H1 (cell line): ENCODE results near the gene ASIC5. TPM values are rescaled to one million over a fixed set of nuclear protein-coding genes. Genes with fewer than 3 reads are reported as not detected.

Experiments
- CTCF ChIA-PET: fragments of 300-600 bp; sonication (Branson Sonifier 250); formaldehyde crosslinking; loops from one replicate; lab custom pipeline; 2021; ENCODE audit not compliant: partially characterized antibody; lab: Charles Lee
- POLR2A ChIA-PET: fragments of 300-600 bp; sonication (Branson Sonifier 250); formaldehyde crosslinking; loops from one replicate; lab custom pipeline; 2021; ENCODE audit warnings: inconsistent platforms; ENCODE audit not compliant: partially characterized antibody; lab: Charles Lee
- DNase-seq, 2 experiments: peaks; one replicate each; pipeline versions ENCODE4 v3.0.0 to v3.0.0-alpha.2; 2010 to 2022; ENCODE audit warnings: low spot score in 2 of 2, low read depth in 1 of 2, mixed read lengths in 1 of 2
- FAIRE-seq: peaks from 2 replicates; lab custom pipeline; 2011; peaks lifted over from hg19 to GRCh38; lab: Jason Lieb, UNC
- H2AFZ ChIP-seq: 2 replicates; pipeline ENCODE4 v1.8.1; 2012; ENCODE audit warnings: low read length, inconsistent platforms
- H2AK5ac ChIP-seq: 2 replicates; pipeline ENCODE4 v1.6.1; 2013; ENCODE audit warnings: low read depth, low read length
- H2BK120ac ChIP-seq: replicated peaks from 2 replicates; pipeline ENCODE3; 2013; ENCODE audit warnings: low read depth, low read length, inconsistent platforms
- H2BK12ac ChIP-seq: 2 replicates; pipeline ENCODE4 v1.6.1; 2013; ENCODE audit warnings: low read depth, low read length
- H2BK15ac ChIP-seq: 2 replicates; pipeline ENCODE4 v1.6.1; 2013; ENCODE audit warnings: low read length
- H2BK20ac ChIP-seq: 2 replicates; pipeline ENCODE4 v1.6.1; 2013; ENCODE audit warnings: low read length
- H2BK5ac ChIP-seq: 2 replicates; pipeline ENCODE4 v1.6.1; 2013; ENCODE audit warnings: low read depth, low read length
- H3K14ac ChIP-seq: 2 replicates; pipeline ENCODE4 v1.6.1; 2013; ENCODE audit warnings: inconsistent platforms; ENCODE audit not compliant: insufficient read length
- H3K18ac ChIP-seq: 2 replicates; pipeline ENCODE4 v1.6.1; 2013; ENCODE audit warnings: low read length; ENCODE audit errors: extremely low read depth
- H3K23ac ChIP-seq: 2 replicates; pipeline ENCODE4 v1.6.1; 2013; ENCODE audit warnings: inconsistent platforms; ENCODE audit not compliant: insufficient read length
- H3K23me2 ChIP-seq: 2 replicates; pipeline ENCODE4 v1.6.1; 2013; ENCODE audit warnings: low read depth, low read length
- H3K27ac ChIP-seq: 2 replicates; pipeline ENCODE4 v1.6.1; 2011; ENCODE audit warnings: low read depth, low read length, inconsistent platforms
- H3K27me3 ChIP-seq, 4 experiments: replicated peaks in 1 of 4; 1 replicate in 1 of 4; 2 replicates in 3 of 4; pipeline versions ENCODE4 v1.6.1 to v1.8.1; 2011 to 2013; ENCODE audit warnings: low read length in 3 of 4, mild to moderate bottlenecking in 3 of 4, inconsistent platforms in 2 of 4, mixed read lengths in 2 of 4, moderate library complexity in 1 of 4; ENCODE audit not compliant: control insufficient read depth in 3 of 4, insufficient read depth in 3 of 4; ENCODE audit errors: extremely low read depth in 1 of 4
- H3K36me3 ChIP-seq, 4 experiments: 2 replicates each; pipeline versions ENCODE4 v1.6.1 to v1.8.1; 2011 to 2013; ENCODE audit warnings: mild to moderate bottlenecking in 4 of 4, low read length in 3 of 4, moderate library complexity in 2 of 4, control low read depth in 1 of 4, inconsistent platforms in 1 of 4; ENCODE audit not compliant: insufficient read depth in 4 of 4, control insufficient read depth in 2 of 4
- H3K4ac ChIP-seq: replicated peaks from 2 replicates; pipeline ENCODE3; 2013; ENCODE audit warnings: low read length, low read depth, mixed read lengths, inconsistent platforms; ENCODE audit not compliant: insufficient read length
- H3K4me1 ChIP-seq, 4 experiments: replicated peaks in 1 of 4; 1 replicate in 1 of 4; 2 replicates in 3 of 4; pipeline versions ENCODE4 v1.6.1 to v1.8.1; 2011 to 2013; ENCODE audit warnings: low read length in 3 of 4, inconsistent platforms in 2 of 4, mixed read lengths in 1 of 4; ENCODE audit not compliant: insufficient read depth in 4 of 4, control insufficient read depth in 3 of 4
- H3K4me2 ChIP-seq, 2 experiments: 2 replicates each; pipeline versions ENCODE4 v1.6.1 to v1.8.1; 2011 to 2013; ENCODE audit warnings: low read depth in 2 of 2, low read length in 2 of 2, control low read depth in 1 of 2, inconsistent platforms in 1 of 2, mild to moderate bottlenecking in 1 of 2; ENCODE audit not compliant: insufficient read depth in 1 of 2
- H3K4me3 ChIP-seq, 4 experiments: fragments of 200-600, 300-600 bp in 1 of 4; sonication (generic), shearing (Covaris generic), sonication (Bioruptor Twin) in 1 of 4; 2 replicates each; pipeline versions ENCODE4 v1.5.1 to v1.8.1; 2011 to 2016; ENCODE audit warnings: low read length in 4 of 4, low read depth in 3 of 4, control low read depth in 2 of 4, inconsistent platforms in 2 of 4, mild to moderate bottlenecking in 2 of 4, mixed read lengths in 1 of 4, moderate library complexity in 1 of 4; ENCODE audit not compliant: insufficient read depth in 2 of 4; ENCODE audit errors: extremely low read depth in 1 of 4
- H3K56ac ChIP-seq: replicated peaks from 2 replicates; pipeline ENCODE3; 2013; ENCODE audit warnings: low read depth, mild to moderate bottlenecking, mixed read lengths, low read length, inconsistent platforms; ENCODE audit not compliant: insufficient read length
- H3K79me1 ChIP-seq: 2 replicates; pipeline ENCODE4 v1.6.1; 2013; ENCODE audit warnings: low read depth, low read length, control low read depth
- H3K79me2 ChIP-seq, 2 experiments: 2 replicates each; pipeline versions ENCODE4 v1.6.1 to v1.8.1; 2012 to 2013; ENCODE audit warnings: low read length in 2 of 2, mild to moderate bottlenecking in 2 of 2, inconsistent platforms in 1 of 2; ENCODE audit not compliant: insufficient read depth in 2 of 2, control insufficient read depth in 1 of 2
- H3K9ac ChIP-seq, 4 experiments: replicated peaks in 1 of 4; 1 replicate in 1 of 4; 2 replicates in 3 of 4; pipeline versions ENCODE4 v1.6.1 to v1.8.1; 2011 to 2013; ENCODE audit warnings: low read depth in 3 of 4, low read length in 3 of 4, control low read depth in 2 of 4, mild to moderate bottlenecking in 2 of 4, moderate library complexity in 2 of 4, inconsistent platforms in 1 of 4; ENCODE audit errors: extremely low read depth in 1 of 4
- H3K9me3 ChIP-seq, 2 experiments: 2 replicates each; pipeline versions ENCODE4 v1.6.1 to v1.8.1; 2012 to 2013; ENCODE audit warnings: mild to moderate bottlenecking in 2 of 2, moderate library complexity in 2 of 2, control low read depth in 1 of 2, inconsistent platforms in 1 of 2, low read depth in 1 of 2, low read length in 1 of 2, mixed read lengths in 1 of 2; ENCODE audit not compliant: insufficient read depth in 2 of 2
- H4K20me1 ChIP-seq, 2 experiments: replicated peaks in 1 of 2; 2 replicates each; pipeline versions ENCODE3 to v1.8.1; 2011 to 2013; ENCODE audit warnings: inconsistent platforms in 2 of 2, low read length in 2 of 2, mild to moderate bottlenecking in 1 of 2; ENCODE audit not compliant: insufficient read depth in 2 of 2, control insufficient read depth in 1 of 2
- H4K5ac ChIP-seq: 2 replicates; pipeline ENCODE4 v1.6.1; 2013; ENCODE audit warnings: low read length, low read depth, mixed read lengths, inconsistent platforms; ENCODE audit not compliant: insufficient read length
- H4K8ac ChIP-seq: 2 replicates; pipeline ENCODE4 v1.8.0; 2013; ENCODE audit warnings: mild to moderate bottlenecking, moderate library complexity, low read length, inconsistent platforms; ENCODE audit not compliant: insufficient read depth; ENCODE audit errors: extremely low read depth
- H4K91ac ChIP-seq: replicated peaks from 2 replicates; pipeline ENCODE3; 2013; ENCODE audit warnings: low read length, mixed read lengths, inconsistent platforms; ENCODE audit not compliant: insufficient read length
- ATF3 ChIP-seq: IDR thresholded peaks from 2 replicates; pipeline ENCODE4 v1.6.1; 2011; ENCODE audit warnings: low read depth, mild to moderate bottlenecking, low read length; ENCODE audit not compliant: insufficient read depth
- EGR1 ChIP-seq: IDR thresholded peaks from 2 replicates; pipeline ENCODE4 v1.6.1; 2011; ENCODE audit warnings: low read depth, low read length, borderline replicate concordance
- GTF2F1 ChIP-seq: IDR thresholded peaks from 2 replicates; pipeline ENCODE4 v1.6.1; 2012; ENCODE audit warnings: low read depth, low read length, improper control_type of control experiment, borderline replicate concordance
- JUND ChIP-seq: IDR thresholded peaks from 2 replicates; pipeline ENCODE4 v1.6.1; 2011; ENCODE audit warnings: mild to moderate bottlenecking, improper control_type of control experiment, low read length
- MAFK ChIP-seq: IDR thresholded peaks from 2 replicates; pipeline ENCODE4 v1.6.1; 2012; ENCODE audit warnings: low read depth, mild to moderate bottlenecking, improper control_type of control experiment, low read length
- MAX ChIP-seq: IDR thresholded peaks from 2 replicates; pipeline ENCODE4 v1.6.1; 2012; ENCODE audit warnings: inconsistent platforms
- NRF1 ChIP-seq: IDR thresholded peaks from 2 replicates; pipeline ENCODE4 v1.6.1; 2011; ENCODE audit warnings: mild to moderate bottlenecking, low read depth, low read length, improper control_type of control experiment
- POLR2A ChIP-seq, 2 experiments: IDR thresholded peaks; 1 replicate in 1 of 2; 2 replicates in 1 of 2; pipeline ENCODE4 v1.6.1; 2011; ENCODE audit warnings: low read depth in 2 of 2, low read length in 2 of 2, mild to moderate bottlenecking in 2 of 2; ENCODE audit errors: control extremely low read depth in 1 of 2
- POU5F1 ChIP-seq: IDR thresholded peaks from 2 replicates; pipeline ENCODE4 v1.6.1; 2011; ENCODE audit warnings: low read depth, mild to moderate bottlenecking, low read length, moderate library complexity
- RBBP5 ChIP-seq: IDR thresholded peaks from 2 replicates; pipeline ENCODE4 v1.7.1; 2012; ENCODE audit warnings: low read depth, mild to moderate bottlenecking, inconsistent platforms, low read length, moderate library complexity, borderline replicate concordance
- RFX5 ChIP-seq: IDR thresholded peaks from 2 replicates; pipeline ENCODE4 v1.6.1; 2011; ENCODE audit warnings: low read depth, low read length, improper control_type of control experiment, borderline replicate concordance
- RXRA ChIP-seq: IDR thresholded peaks from 2 replicates; pipeline ENCODE4 v1.6.1; 2011; ENCODE audit warnings: low read depth, mild to moderate bottlenecking, low read length, moderate library complexity; ENCODE audit not compliant: insufficient read depth
- SP1 ChIP-seq: IDR thresholded peaks from 2 replicates; pipeline ENCODE4 v1.6.1; 2011; ENCODE audit warnings: low read depth, low read length
- ZNF274 ChIP-seq: IDR thresholded peaks from 2 replicates; pipeline ENCODE4 v1.7.0; 2012; ENCODE audit warnings: low read length, borderline replicate concordance; ENCODE audit errors: extremely low read depth
- WGBS, 2 experiments: shearing (Covaris generic) in 1 of 2; methylation state at CpG; one replicate each; pipeline versions ENCODE4 v1.1.6 to v1.1.7; 2013 to 2015; ENCODE audit warnings: low lambda C conversion rate in 2 of 2, mixed read lengths in 2 of 2, inconsistent platforms in 1 of 2, low coverage in 1 of 2, missing lambda C conversion rate in 1 of 2; ENCODE audit not compliant: insufficient replicate concordance in 2 of 2, insufficient coverage in 1 of 2, insufficient read length in 1 of 2; ENCODE audit errors: extremely low coverage in 1 of 2, missing lambda C conversion rate in 1 of 2; 5-methylcytosine and 5-hydroxymethylcytosine counted together
- polyA plus RNA-seq, 7 experiments: library from polyadenylated mRNA; depleted of rRNA in 3 of 7; stranded (reverse) in 5 of 7; unstranded in 2 of 7; fragments of >200 nt in 5 of 7; fragments of 200-250 nt in 2 of 7; gene quantifications; 1 replicate in 5 of 7; 2 replicates in 1 of 7; 4 replicates in 1 of 7; pipeline versions ENCODE4 v1.2.1 to v1.2.3, GENCODE V29; 2011 to 2013; ENCODE audit warnings: missing spikeins in 2 of 7, mixed read lengths in 2 of 7
- total RNA-seq: library from RNA; stranded (reverse); fragmentation: NEBNext Ultra II Directional; extraction: Animal tissue kit (Norgen Biotek cat#: 25700); gene quantifications from 2 replicates; pipeline ENCODE4 v1.2.1, GENCODE V29; 2021

Gene ASIC5
- total and polyA plus RNA-seq, 2 of the 8 experiments (the other 6 are each of a cell fraction or from before 2014, with no cell fraction given), result not detected

GRCh38 chr4:155837203-155837796 is 28.8 kb downstream of the ASIC5 start:
- no peak overlapping the region for H3K23ac ChIP-seq
- no peak overlapping the region for H2BK120ac ChIP-seq
- DNase-seq (no peak), FAIRE-seq (no peak)
- no peak overlapping the region for H2BK5ac ChIP-seq
- no peaks in the 10 kb centered on the region for H3K4me1 ChIP-seq
- H3K79me2 ChIP-seq, result no peaks in the 10 kb centered on the region
- H3K23me2 ChIP-seq, result no peaks in the 10 kb centered on the region; the same call in 1 of the 2 replicates
- no peak overlapping the region for H2BK20ac ChIP-seq
- no peak overlapping the region for H2AK5ac ChIP-seq
- no peak overlapping the region for H3K4ac ChIP-seq
- H4K91ac ChIP-seq, result no peak overlapping the region
- ChIA-PET POLR2A (no interaction called here), CTCF (no interaction called here)
- no peaks in the 10 kb centered on the region for H4K20me1 ChIP-seq
- TF ChIP-seq NRF1, result no peak
- no peak for TF ChIP-seq RBBP5
- TF ChIP-seq EGR1, result no peak
- no peak for TF ChIP-seq RFX5
- no peak for TF ChIP-seq ZNF274
- no peak for TF ChIP-seq ATF3
- TF ChIP-seq JUND, result no peak
- TF ChIP-seq SP1, result no peak
- TF ChIP-seq RXRA, result no peak
- TF ChIP-seq MAX, result no peak
- no peak for TF ChIP-seq GTF2F1
- no peak for TF ChIP-seq POLR2A (IDR thresholded peaks at IDR 0.05; ENCODE audit: control extremely low read depth in 1 of 2, low read depth in 2 of 2, low read length in 2 of 2)
- no peak for TF ChIP-seq MAFK
- no peak for TF ChIP-seq POU5F1
- no peak overlapping the region for H3K27ac ChIP-seq
- no peaks in the 10 kb centered on the region for H3K79me1 ChIP-seq
- no peak overlapping the region for H3K4me2 ChIP-seq
- no peak overlapping the region for H3K4me3 ChIP-seq
- H4K8ac ChIP-seq, result no peak overlapping the region
- no peak overlapping the region for H2BK15ac ChIP-seq
- H3K56ac ChIP-seq, result no peak overlapping the region
- no peak overlapping the region for H3K9ac ChIP-seq
- no peaks in the 10 kb centered on the region for H3K36me3 ChIP-seq
- H2BK12ac ChIP-seq, result no peak overlapping the region
- H3K9me3 ChIP-seq, result no peaks in the 10 kb centered on the region
- H2AFZ ChIP-seq, result no peak overlapping the region
- 89% methylated on average over 1 of the region's 1 CpG; no CpG with 5 or more reads in 1 of the 2 experiments for WGBS, 2 experiments
- H4K5ac ChIP-seq, result no peak overlapping the region
- no peak overlapping the region for H3K14ac ChIP-seq
- no peak overlapping the region for H3K18ac ChIP-seq
- H3K27me3 ChIP-seq, result no peaks in the 10 kb centered on the region
